Activated CD4-positive, alpha-beta T cell treated with anti-CD3 and anti-CD28 coated beads, Interleukin-2, amount 50 U/mL, for 16 hours (primary cell): ENCODE measurements around the gene PDE12.

ENCODE experiments used
- DNase-seq: peaks from one replicate; pipeline ENCODE4 v3.0.0-alpha.2; 2020

Gene PDE12

GRCh38 chr3:57555738-57556458 lies at the start of gene PDE12:
TSS of gene PDE12 (plus strand) at chr3:57556274. CDS start at chr3:57556380, 106 bp downstream.
- DNase-seq, result peak; percentile 88

- DNase-seq, result no peak
Observed at GRCh38 chr3:57512166-57512565, 43.9 kb upstream of the PDE12 start.

GRCh38 chr3:57518276-57518915 lies 37.7 kb upstream of the PDE12 start:
- no peak for DNase-seq

GRCh38 chr3:57530071-57530608 lies 25.9 kb upstream of the PDE12 start:
- DNase-seq, result no peak

GRCh38 chr3:57538465-57538864 lies 17.6 kb upstream of the PDE12 start:
- no peak for DNase-seq

- DNase-seq, result peak; percentile 24
Observed at GRCh38 chr3:57544181-57545125, 11.6 kb upstream of the PDE12 start, which contains the start of gene DNAH12. TSS of gene DNAH12 (minus strand) at chr3:57544344. CDS start at chr3:57542870, 1,474 bp downstream.

GRCh38 chr3:57545636-57546268 lies 10.3 kb upstream of the PDE12 start:
- no peak for DNase-seq

GRCh38 chr3:57546616-57547015 lies 9.5 kb upstream of the PDE12 start:
- no peak for DNase-seq

- no peak for DNase-seq
Observed at GRCh38 chr3:57555306-57555705, 768 bp upstream of the PDE12 start.

- peak; percentile 39 for DNase-seq
Observed at GRCh38 chr3:57556459-57557084, 498 bp downstream of the PDE12 start.

- peak; percentile 58 for DNase-seq
Observed at GRCh38 chr3:57557085-57557537, 1.0 kb downstream of the PDE12 start.

GRCh38 chr3:57559526-57559925 lies 3.5 kb downstream of the PDE12 start:
- DNase-seq, result no peak

- DNase-seq, result no peak
Observed at GRCh38 chr3:57569859-57570450, 13.9 kb downstream of the PDE12 start.

GRCh38 chr3:57570878-57571277 lies 14.8 kb downstream of the PDE12 start:
- no peak for DNase-seq

- DNase-seq, result no peak
Observed at GRCh38 chr3:57572096-57572495, 16.0 kb downstream of the PDE12 start.

GRCh38 chr3:57575966-57576626 lies 20.0 kb downstream of the PDE12 start:
- DNase-seq, result no peak

GRCh38 chr3:57577801-57578200 lies 21.7 kb downstream of the PDE12 start:
- DNase-seq, result no peak

- no peak for DNase-seq
Observed at GRCh38 chr3:57582474-57583168, 26.5 kb downstream of the PDE12 start.

GRCh38 chr3:57583544-57583943 lies 27.5 kb downstream of the PDE12 start:
- no peak for DNase-seq

- peak; percentile 31 for DNase-seq
Observed at GRCh38 chr3:57586778-57587177, 30.7 kb downstream of the PDE12 start.
